Karpas-422 (cell line): Measurements from ENCODE around the gene RPS2. TPM values are rescaled to one million over a fixed set of nuclear protein-coding genes. Genes with fewer than 3 reads are reported as not detected.
"Not testable (repeated sequence)": the region's sequence is repeated elsewhere in the genome, so short reads cannot be mapped to it uniquely, and the experiment has no call there.

ENCODE experiments used
- DNase-seq: peaks from one replicate; pipeline ENCODE4 v3.0.0-alpha.2; 2015
- H2AFZ ChIP-seq: fragments of 200-600 bp; sonication (generic); 2 replicates; pipeline ENCODE4 v1.6.1; 2014; ENCODE audit warnings: antibody characterized with exemption, low read length, mixed read lengths
- H3K27ac ChIP-seq: fragments of 200-600 bp; sonication (generic); 2 replicates; pipeline ENCODE4 v1.5.1; 2014; ENCODE audit warnings: mild to moderate bottlenecking, low read length, moderate library complexity
- H3K27me3 ChIP-seq: fragments of 200-600 bp; sonication (generic); 2 replicates; pipeline ENCODE4 v1.6.1; 2014; ENCODE audit warnings: low read length, mixed read lengths
- H3K36me3 ChIP-seq: fragments of 200-600 bp; sonication (generic); 2 replicates; pipeline ENCODE4 v1.6.1; 2014; ENCODE audit warnings: low read length, mixed read lengths; ENCODE audit not compliant: insufficient read depth
- H3K4me1 ChIP-seq: fragments of 200-600 bp; sonication (generic); 2 replicates; pipeline ENCODE4 v1.6.1; 2014; ENCODE audit warnings: mild to moderate bottlenecking, low read length, mixed read lengths
- H3K4me2 ChIP-seq: fragments of 200-600 bp; sonication (generic); 2 replicates; pipeline ENCODE4 v1.6.1; 2014; ENCODE audit warnings: low read length, low read depth, mild to moderate bottlenecking; ENCODE audit not compliant: poor library complexity, severe bottlenecking
- H3K4me3 ChIP-seq: fragments of 200-600 bp; sonication (generic); 2 replicates; pipeline ENCODE4 v1.5.1; 2014; ENCODE audit warnings: mild to moderate bottlenecking, antibody characterized with exemption, low read length, mixed read lengths
- H3K79me2 ChIP-seq: fragments of 200-600 bp; sonication (generic); 2 replicates; pipeline ENCODE4 v1.6.1; 2014; ENCODE audit warnings: mild to moderate bottlenecking, low read length, mixed read lengths
- H3K9ac ChIP-seq: fragments of 200-600 bp; sonication (generic); 2 replicates; pipeline ENCODE4 v1.6.0; 2014; ENCODE audit warnings: low read length
- H3K9me2 ChIP-seq: fragments of 200-600 bp; sonication (generic), shearing (Covaris generic); replicated peaks from 2 replicates; pipeline ENCODE4 v1.6.0; 2014; ENCODE audit warnings: mild to moderate bottlenecking, low read length, moderate library complexity; ENCODE audit not compliant: insufficient read depth
- H3K9me3 ChIP-seq: fragments of 300-700, 200-600 bp; sonication (generic); 2 replicates; pipeline ENCODE4 v1.6.1; 2014; ENCODE audit warnings: low read length, mixed read lengths
- H4K20me1 ChIP-seq: fragments of 200-600 bp; sonication (generic); 2 replicates; pipeline ENCODE4 v1.6.1; 2014; ENCODE audit warnings: mild to moderate bottlenecking, antibody characterized with exemption, low read length, low read depth; ENCODE audit not compliant: insufficient read depth
- total RNA-seq: library from RNA; depleted of rRNA; stranded (reverse); fragments of >200 nt; shearing (Covaris generic); gene quantifications from 2 replicates; pipeline ENCODE4 v1.2.3, GENCODE V29; 2014; ENCODE audit warnings: low replicate concordance

The RPS2 gene
- total RNA-seq, 1 experiment from 2014 or later, result 3,837 TPM

DNA sequence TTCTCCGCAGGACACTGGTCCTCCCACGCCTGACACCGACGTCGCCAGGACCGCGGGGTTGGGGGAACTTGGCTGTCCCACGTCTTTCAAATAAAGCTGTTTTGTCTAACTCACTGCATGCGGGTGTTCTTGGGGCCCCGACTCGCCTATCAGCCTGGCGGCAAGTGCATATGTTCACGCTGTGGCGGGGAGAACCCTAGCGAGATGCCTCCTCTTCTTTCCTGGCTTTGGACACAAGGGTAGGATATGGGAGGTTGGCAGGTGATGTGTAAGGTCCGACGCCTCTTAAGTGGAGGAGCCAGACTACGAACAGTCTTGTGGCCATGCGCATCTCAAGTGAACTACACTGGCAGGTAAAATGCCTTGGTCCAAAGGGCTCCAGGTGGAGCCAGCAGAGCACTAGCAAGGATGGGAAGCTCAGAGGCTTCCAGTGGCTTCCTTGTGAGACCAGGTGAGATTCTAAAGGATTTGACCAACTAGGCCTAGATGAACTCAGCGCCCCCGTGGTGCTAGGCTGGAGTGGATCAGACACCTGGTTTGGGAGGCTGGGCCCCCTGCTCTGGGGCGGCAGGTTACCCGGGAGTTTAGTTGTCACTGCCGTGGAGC, 873 bp upstream of the RPS2 start:
- Histone ChIP-seq H2AFZ (no peak overlapping the region), H3K9ac (peak overlapping the region; percentile 98), H3K4me1 (peaks cover 38% of the 10 kb centered on the region), H3K79me2 (peaks cover 33% of the 10 kb centered on the region), H3K36me3 (peaks cover 23% of the 10 kb centered on the region), H3K27ac (peak overlapping the region; percentile 40; the same call in 1 of the 2 replicates), H3K9me3 (no peaks in the 10 kb centered on the region), H3K27me3 (no peaks in the 10 kb centered on the region), H3K4me3 (peak overlapping the region; percentile 81), H4K20me1 (peaks cover 19% of the 10 kb centered on the region), H3K4me2 (peak overlapping the region; percentile 73), H3K9me2 (no peaks in the 10 kb centered on the region)
- DNase-seq, result peak; percentile 61

DNA sequence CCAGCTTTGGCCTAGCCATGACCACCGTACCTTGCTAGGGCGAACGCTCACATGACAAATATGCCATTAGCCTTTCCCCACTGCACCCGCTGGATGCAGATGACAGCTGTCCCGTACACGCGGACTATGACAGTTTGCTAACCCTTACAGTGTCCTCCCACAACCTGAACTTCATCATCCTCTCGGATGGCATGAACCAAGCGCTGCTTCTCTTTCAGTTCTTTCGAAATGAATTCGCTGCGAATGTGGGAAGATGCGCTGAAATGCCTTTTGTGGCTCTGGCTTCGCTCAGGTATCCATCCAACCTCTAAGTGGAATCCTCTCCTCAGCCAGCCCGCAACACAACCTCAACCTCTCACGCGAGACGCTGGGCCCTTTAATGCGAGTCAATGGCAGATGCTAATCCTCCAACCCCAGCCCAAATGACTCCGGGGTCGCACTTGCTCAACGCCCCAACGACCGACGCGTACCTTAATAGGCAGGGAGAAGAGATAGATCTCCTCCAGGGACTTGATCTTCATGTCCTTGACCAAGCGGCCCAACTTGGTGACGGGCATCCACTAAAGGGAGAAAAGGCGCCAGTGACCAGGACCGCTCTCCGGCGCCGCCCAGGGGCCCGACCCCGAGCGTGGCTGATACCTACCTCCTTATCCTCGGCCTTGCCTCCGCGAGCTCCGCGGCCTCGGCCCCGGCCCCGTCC, 670 bp downstream of the RPS2 start:
- Histone ChIP-seq H3K27me3 (no peaks in the 10 kb centered on the region), H3K27ac (peak overlapping the region; percentile 94), H3K9me3 (no peaks in the 10 kb centered on the region), H3K4me2 (peak overlapping the region; percentile 97), H3K79me2 (peaks cover 44% of the 10 kb centered on the region), H3K4me1 (peaks cover 43% of the 10 kb centered on the region), H3K9me2 (no peaks in the 10 kb centered on the region), H2AFZ (no peak overlapping the region), H3K4me3 (peak overlapping the region; percentile 81), H3K9ac (peak overlapping the region; percentile 95), H3K36me3 (peaks cover 23% of the 10 kb centered on the region), H4K20me1 (peaks cover 19% of the 10 kb centered on the region)
- DNase-seq, result peak; percentile 68

GRCh38 chr16:1962161-1963153, 2.2 kb downstream of the RPS2 start:
- H3K36me3 ChIP-seq, result peaks cover 23% of the 10 kb centered on the region
- H3K4me3 ChIP-seq, result peak overlapping the region; percentile 81
- not testable (repeated sequence) for H2AFZ ChIP-seq, H3K27me3 ChIP-seq, H3K9me3 ChIP-seq, H3K9me2 ChIP-seq
- H3K27ac ChIP-seq, result peak overlapping the region; percentile 94
- H3K79me2 ChIP-seq, result peaks cover 44% of the 10 kb centered on the region
- DNase-seq, result peak; percentile 44
- H3K4me2 ChIP-seq, result peak overlapping the region; percentile 97
- peaks cover 45% of the 10 kb centered on the region for H3K4me1 ChIP-seq
- H4K20me1 ChIP-seq, result peaks cover 19% of the 10 kb centered on the region
- H3K9ac ChIP-seq, result peak overlapping the region; percentile 95

DNA sequence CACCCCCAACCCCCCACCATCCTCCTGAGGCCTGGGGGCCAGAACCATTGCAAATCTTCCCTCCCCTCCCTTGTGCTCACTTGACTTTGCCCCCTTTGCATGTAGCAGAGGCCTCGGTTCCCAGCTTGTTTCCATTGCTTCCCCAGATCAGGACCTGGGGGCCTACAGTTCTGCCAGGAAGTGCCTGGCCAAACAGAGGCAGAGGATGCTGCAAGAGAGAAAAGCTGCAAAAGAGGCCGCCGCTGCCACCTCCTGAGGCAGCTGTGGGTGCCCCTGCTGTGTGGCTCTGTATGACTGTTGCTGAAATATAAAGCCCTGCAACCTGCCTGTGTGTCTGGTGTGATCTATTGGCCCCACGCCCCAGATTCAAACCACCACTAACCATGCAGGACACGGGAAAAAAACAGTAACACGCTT, 3.0 kb downstream of the RPS2 start:
- Histone ChIP-seq H3K4me2 (peak overlapping the region; percentile 97), H3K9me2 (no peaks in the 10 kb centered on the region), H3K4me3 (peak overlapping the region; percentile 81; the same call in 1 of the 2 replicates), H3K79me2 (peaks cover 44% of the 10 kb centered on the region), H3K4me1 (peaks cover 45% of the 10 kb centered on the region), H3K9me3 (no peaks in the 10 kb centered on the region), H4K20me1 (peaks cover 19% of the 10 kb centered on the region), H3K27me3 (no peaks in the 10 kb centered on the region), H2AFZ (no peak overlapping the region), H3K36me3 (peaks cover 23% of the 10 kb centered on the region), H3K9ac (peak overlapping the region; percentile 95), H3K27ac (peak overlapping the region; percentile 94)
- peak; percentile 85 for DNase-seq

DNA sequence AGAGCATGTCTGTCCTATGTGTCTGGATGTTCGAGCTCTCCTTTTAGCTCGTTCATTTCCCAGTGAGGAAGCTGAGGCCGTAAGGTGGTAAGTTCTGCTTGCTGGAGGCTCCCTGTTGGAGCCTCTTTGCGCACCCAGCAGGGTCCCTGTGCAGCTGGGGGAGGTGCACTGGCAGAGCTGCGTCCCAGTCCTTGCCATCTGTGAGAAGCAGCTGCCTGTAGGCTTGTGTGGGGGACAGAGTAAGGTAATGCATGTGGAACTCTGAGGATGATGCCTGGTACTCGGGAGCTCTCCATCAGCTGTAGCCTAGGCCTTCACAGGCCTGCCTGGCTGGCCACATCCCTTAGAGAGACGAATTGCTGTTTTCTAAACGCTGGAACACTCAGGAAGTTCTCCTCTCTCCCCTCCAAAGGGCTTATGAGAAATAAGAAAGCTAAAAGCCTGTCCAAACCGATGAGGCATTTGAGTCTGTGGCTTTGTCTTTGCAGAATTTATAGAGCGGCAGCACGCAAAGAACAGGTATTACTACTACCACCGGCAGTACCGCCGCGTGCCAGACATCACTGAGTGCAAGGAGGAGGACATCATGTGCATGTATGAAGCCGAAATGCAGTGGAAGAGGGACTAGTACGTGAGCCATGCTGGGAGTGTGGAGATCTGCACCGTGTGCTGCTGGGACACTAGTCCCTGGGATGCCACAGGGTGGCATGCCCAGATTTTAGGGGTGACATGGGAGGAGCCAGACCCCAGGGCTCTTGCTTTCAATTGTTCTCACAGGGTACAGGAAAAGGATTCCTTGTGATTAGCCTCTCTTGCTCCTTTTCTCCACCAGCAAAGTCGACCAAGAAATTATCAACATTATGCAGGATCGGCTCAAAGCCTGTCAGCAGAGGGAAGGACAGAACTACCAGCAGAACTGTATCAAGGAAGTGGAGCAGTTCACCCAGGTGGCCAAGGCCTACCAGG, 3.7 kb downstream of the RPS2 start:
- Histone ChIP-seq H4K20me1 (peaks cover 19% of the 10 kb centered on the region), H3K4me1 (peaks cover 43% of the 10 kb centered on the region), H3K27ac (peak overlapping the region; percentile 94), H3K27me3 (no peaks in the 10 kb centered on the region), H3K4me3 (peak overlapping the region; percentile 80), H2AFZ (no peak overlapping the region), H3K9me3 (no peaks in the 10 kb centered on the region), H3K36me3 (peaks cover 23% of the 10 kb centered on the region), H3K9ac (peak overlapping the region; percentile 91), H3K4me2 (peak overlapping the region; percentile 97), H3K79me2 (peaks cover 43% of the 10 kb centered on the region), H3K9me2 (no peaks in the 10 kb centered on the region)
- DNase-seq, result peak; percentile 88

GRCh38 chr16:1959269-1960039, 5.2 kb downstream of the RPS2 start, which contains the start of gene NDUFB10:
Gene NDUFB10 (plus strand): TSS chr16:1959538. CDS start chr16:1959625, 87 bp downstream.
- Histone ChIP-seq H3K79me2 (peaks cover 30% of the 10 kb centered on the region), H3K4me1 (peaks cover 40% of the 10 kb centered on the region), H3K27ac (peak within 1 kb of the TSS; percentile 94)

More at GRCh38 chr16:1959269-1960039, 5.2 kb downstream of the RPS2 start, which contains the start of gene NDUFB10:
- Histone ChIP-seq H3K9me2 (no peaks in the 10 kb centered on the region), H3K27me3 (no peaks in the 10 kb centered on the region), H3K36me3 (peaks cover 23% of the 10 kb centered on the region), H3K4me3 (peak within 1 kb of the TSS; percentile 80), H3K4me2 (peak within 1 kb of the TSS; percentile 97), H2AFZ (peak within 1 kb of the TSS; percentile 72; the same call in 1 of the 2 replicates), H3K9ac (peak within 1 kb of the TSS; percentile 91), H3K9me3 (no peaks in the 10 kb centered on the region), H4K20me1 (peaks cover 19% of the 10 kb centered on the region)
- peak; percentile 96 for DNase-seq
